ENCODE data around the gene LRRTM3. TPM values are rescaled to one million over a fixed set of nuclear protein-coding genes. Genes with fewer than 3 reads are reported as not detected.

Gene LRRTM3
- total and polyA plus RNA-seq, 7 donors: 0.09 to 0.16 (median 0.14) TPM; not detected in 4

GRCh38 chr10:66940965-66941364, 15.1 kb downstream of the LRRTM3 start:
- intact Hi-C loops (cut with DNase I): no loop called here
- 7 to 50% methylated on average over 3 of the region's 3 CpGs for whole genome bisulfite sequencing, 2 donors

GRCh38 chr10:66941491-66941890, 15.7 kb downstream of the LRRTM3 start:
- intact Hi-C loops (cut with DNase I): no loop called here
- TF ChIP-seq POLR2A (IDR thresholded peaks at IDR 0.05) (no peak), POLR2AphosphoS5 (IDR thresholded peaks at IDR 0.05) (no peak), EP300 (IDR thresholded peaks at IDR 0.05) (no peak)
- TF ChIP-seq, protein P1, sequence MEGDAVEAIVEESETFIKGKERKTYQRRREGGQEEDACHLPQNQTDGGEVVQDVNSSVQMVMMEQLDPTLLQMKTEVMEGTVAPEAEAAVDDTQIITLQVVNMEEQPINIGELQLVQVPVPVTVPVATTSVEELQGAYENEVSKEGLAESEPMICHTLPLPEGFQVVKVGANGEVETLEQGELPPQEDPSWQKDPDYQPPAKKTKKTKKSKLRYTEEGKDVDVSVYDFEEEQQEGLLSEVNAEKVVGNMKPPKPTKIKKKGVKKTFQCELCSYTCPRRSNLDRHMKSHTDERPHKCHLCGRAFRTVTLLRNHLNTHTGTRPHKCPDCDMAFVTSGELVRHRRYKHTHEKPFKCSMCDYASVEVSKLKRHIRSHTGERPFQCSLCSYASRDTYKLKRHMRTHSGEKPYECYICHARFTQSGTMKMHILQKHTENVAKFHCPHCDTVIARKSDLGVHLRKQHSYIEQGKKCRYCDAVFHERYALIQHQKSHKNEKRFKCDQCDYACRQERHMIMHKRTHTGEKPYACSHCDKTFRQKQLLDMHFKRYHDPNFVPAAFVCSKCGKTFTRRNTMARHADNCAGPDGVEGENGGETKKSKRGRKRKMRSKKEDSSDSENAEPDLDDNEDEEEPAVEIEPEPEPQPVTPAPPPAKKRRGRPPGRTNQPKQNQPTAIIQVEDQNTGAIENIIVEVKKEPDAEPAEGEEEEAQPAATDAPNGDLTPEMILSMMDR (IDR thresholded peaks at IDR 0.05): no peak
- no peak for DNase-seq
- H3K27ac ChIP-seq: no peak overlapping the region
- H3K4me1 ChIP-seq: peaks cover 0 to 12% (median 6%) of the 10 kb centered on the region in 4 donors
- 9 to 47% methylated on average over 5 of the region's 5 CpGs for WGBS, 2 donors
- no peaks in the 10 kb centered on the region for H3K27me3 ChIP-seq
- H3K9me3 ChIP-seq: peaks cover 0 to 6% (median 0%) of the 10 kb centered on the region in 4 donors
- H3K36me3 ChIP-seq: no peaks in the 10 kb centered on the region
- no peak overlapping the region for H3K4me3 ChIP-seq

More at GRCh38 chr10:66940965-66941364, 15.1 kb downstream of the LRRTM3 start:
- Histone ChIP-seq H3K4me1 (peaks cover 0 to 12% (median 6%) of the 10 kb centered on the region in 4 donors), H3K9me3 (peaks cover 0 to 6% (median 0%) of the 10 kb centered on the region in 4 donors), H3K36me3 (no peaks in the 10 kb centered on the region), H3K4me3 (no peak overlapping the region), H3K27ac (no peak overlapping the region), H3K27me3 (no peaks in the 10 kb centered on the region)
- TF ChIP-seq EP300 (IDR thresholded peaks at IDR 0.05) (no peak), POLR2A (IDR thresholded peaks at IDR 0.05) (no peak), POLR2AphosphoS5 (IDR thresholded peaks at IDR 0.05) (no peak)
- TF ChIP-seq, protein P1 (IDR thresholded peaks at IDR 0.05): no peak
- DNase-seq: no peak

GRCh38 chr10:66942407-66942806, 16.6 kb downstream of the LRRTM3 start:
- no peaks in the 10 kb centered on the region for H3K27me3 ChIP-seq
- intact Hi-C loops (cut with DNase I): no loop called here
- WGBS, 2 donors: 90 to 94% methylated on average over 1 of the region's 1 CpG

DNA sequence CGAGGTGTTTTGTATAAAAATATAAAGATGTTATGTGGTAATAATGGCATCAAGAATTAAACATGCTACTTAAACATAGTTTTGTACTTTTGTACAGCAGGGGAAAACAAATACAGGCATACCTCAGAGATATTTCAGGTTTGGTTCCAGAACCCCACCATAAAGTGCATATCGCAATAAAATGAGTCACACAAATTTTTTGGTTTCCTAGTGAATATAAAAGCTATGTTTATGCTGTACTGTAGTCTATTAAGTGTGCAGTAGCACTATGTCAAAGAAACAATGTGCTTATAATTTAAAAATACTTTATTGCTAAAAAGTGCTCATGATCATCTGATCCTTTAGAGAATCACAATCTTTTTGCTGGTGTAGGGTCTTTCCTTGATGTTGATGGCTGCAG, 17.8 kb downstream of the LRRTM3 start:
- WGBS, 2 donors: 94 to 95% methylated on average over 2 of the region's 2 CpGs
- Histone ChIP-seq H3K36me3 (no peaks in the 10 kb centered on the region), H3K27ac (no peak overlapping the region), H3K9me3 (peaks cover 0 to 6% (median 0%) of the 10 kb centered on the region in 4 donors), H3K4me3 (no peak overlapping the region), H3K4me1 (peaks cover 0 to 12% (median 6%) of the 10 kb centered on the region in 4 donors), H3K27me3 (no peaks in the 10 kb centered on the region)
- intact Hi-C loops (cut with DNase I): no loop called here
- DNase-seq: no peak
- TF ChIP-seq EP300 (IDR thresholded peaks at IDR 0.05): no peak
- TF ChIP-seq, protein P1 (IDR thresholded peaks at IDR 0.05): no peak
- no peak for TF ChIP-seq POLR2AphosphoS5 (IDR thresholded peaks at IDR 0.05)
- TF ChIP-seq POLR2A (IDR thresholded peaks at IDR 0.05): no peak

More at GRCh38 chr10:66942407-66942806, 16.6 kb downstream of the LRRTM3 start:
- DNase-seq: no peak
- no peak overlapping the region for H3K27ac ChIP-seq
- peaks cover 0 to 6% (median 0%) of the 10 kb centered on the region in 4 donors for H3K9me3 ChIP-seq
- H3K36me3 ChIP-seq: no peaks in the 10 kb centered on the region
- peaks cover 0 to 12% (median 6%) of the 10 kb centered on the region in 4 donors for H3K4me1 ChIP-seq
- no peak for TF ChIP-seq POLR2AphosphoS5 (IDR thresholded peaks at IDR 0.05)
- TF ChIP-seq POLR2A (IDR thresholded peaks at IDR 0.05): no peak
- no peak for TF ChIP-seq EP300 (IDR thresholded peaks at IDR 0.05)
- TF ChIP-seq, protein P1 (IDR thresholded peaks at IDR 0.05): no peak
- H3K4me3 ChIP-seq: no peak overlapping the region

DNA sequence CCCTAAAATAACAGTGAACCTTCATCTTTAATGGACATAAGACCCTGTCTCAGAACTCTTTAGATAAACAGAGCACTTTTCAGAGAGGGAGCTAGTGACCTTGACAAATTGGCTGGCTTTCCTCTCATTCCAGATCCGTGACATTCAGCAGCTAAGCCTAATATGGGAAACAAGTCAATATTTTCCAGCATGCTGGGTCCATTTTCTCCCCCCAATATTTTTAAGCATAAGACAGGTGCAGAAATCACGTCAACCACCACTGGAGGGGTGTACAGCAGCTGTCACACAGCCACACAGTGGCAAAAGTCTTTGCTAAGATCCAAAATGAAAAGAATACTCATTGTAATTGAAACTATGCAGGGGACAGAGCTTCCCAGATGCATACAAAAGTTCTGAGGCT, 26.1 kb downstream of the LRRTM3 start:
- H3K4me1 ChIP-seq: no peaks in the 10 kb centered on the region
- H3K27me3 ChIP-seq: no peaks in the 10 kb centered on the region
- H3K4me3 ChIP-seq: no peak overlapping the region
- H3K9me3 ChIP-seq: no peaks in the 10 kb centered on the region
- DNase-seq: no peak
- H3K36me3 ChIP-seq: no peaks in the 10 kb centered on the region
- TF ChIP-seq POLR2AphosphoS5 (IDR thresholded peaks at IDR 0.05) (no peak), EP300 (IDR thresholded peaks at IDR 0.05) (no peak), POLR2A (IDR thresholded peaks at IDR 0.05) (no peak)
- TF ChIP-seq, protein P1 (IDR thresholded peaks at IDR 0.05): no peak
- no peak overlapping the region for H3K27ac ChIP-seq
- WGBS, 2 donors: 65 to 70% methylated on average over 2 of the region's 2 CpGs
- intact Hi-C loops (cut with DNase I): no loop called here

Measured in sigmoid colon (tissue), 7 donors.